Measurements from ENCODE around the gene LRRN2.
"Not testable (repeated sequence)": the region's sequence is repeated elsewhere in the genome, so short reads cannot be mapped to it uniquely, and the experiment has no call there.

LRRN2 gene

DNA sequence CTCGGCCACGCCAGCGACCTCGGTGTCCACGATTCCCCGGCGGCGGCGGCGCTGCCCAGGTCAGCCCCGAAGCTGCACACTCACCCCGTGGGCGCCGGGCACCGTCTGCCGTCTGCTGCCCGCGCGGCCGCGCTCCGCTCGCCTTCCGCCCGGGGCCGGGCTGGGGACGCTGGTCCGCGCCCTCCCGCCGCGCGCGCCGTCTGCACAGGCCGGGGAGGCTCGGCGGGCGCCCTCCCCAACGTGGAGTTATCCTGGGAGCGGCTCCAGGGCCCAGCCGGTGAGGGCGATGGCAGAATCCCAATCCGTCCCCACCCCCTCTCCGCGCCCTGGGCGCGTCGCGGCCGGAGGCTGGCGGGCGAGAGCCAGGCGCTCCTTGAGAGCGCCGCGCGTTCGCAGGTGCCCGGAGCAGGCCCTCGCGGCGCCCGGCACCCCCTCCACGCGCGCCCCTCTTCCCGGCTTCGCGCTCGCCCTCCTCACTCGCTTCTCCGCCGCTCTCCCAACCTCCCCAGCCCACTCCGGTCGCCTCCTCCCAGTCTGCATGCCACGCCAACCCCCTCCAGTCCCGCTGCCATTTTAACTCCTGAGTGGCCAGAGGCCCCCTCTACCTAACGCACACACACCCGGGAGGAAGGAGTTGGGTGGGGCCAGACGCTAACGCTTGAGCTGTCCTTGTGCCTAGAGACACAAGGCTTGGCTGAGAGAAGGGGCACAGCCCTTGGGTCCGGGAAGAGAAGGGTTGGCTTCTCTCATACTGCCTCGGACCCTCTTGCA, at the start of gene LRRN2:
LRRN2 (minus strand) TSS at position 503 of the 771 bp plus-strand sequence. CDS start 65,746 bp downstream, outside the sequence.
- peak in 7 of 14 donors; percentile 17 to 70 (median 30) for DNase-seq

DNA sequence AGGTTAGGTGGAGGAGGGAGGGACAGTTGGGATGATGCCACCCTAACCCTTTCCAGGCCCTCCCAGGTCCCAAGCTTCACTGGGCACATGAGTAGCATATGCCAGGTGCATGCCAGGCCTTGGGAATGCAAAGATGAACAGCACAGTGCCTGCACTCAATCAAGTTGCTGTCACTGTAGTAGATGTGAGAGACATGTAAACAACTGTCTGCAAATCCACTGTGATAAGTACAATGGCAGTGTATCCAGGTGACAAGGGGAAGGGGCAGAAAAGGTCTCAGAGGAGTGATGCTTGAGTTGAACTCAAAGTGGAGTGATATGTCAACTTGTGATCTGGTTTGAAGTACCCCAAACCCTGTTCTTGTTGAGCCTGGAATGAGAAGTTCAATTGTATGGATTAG, 49.5 kb upstream of the LRRN2 start:
- no peak for DNase-seq

DNA sequence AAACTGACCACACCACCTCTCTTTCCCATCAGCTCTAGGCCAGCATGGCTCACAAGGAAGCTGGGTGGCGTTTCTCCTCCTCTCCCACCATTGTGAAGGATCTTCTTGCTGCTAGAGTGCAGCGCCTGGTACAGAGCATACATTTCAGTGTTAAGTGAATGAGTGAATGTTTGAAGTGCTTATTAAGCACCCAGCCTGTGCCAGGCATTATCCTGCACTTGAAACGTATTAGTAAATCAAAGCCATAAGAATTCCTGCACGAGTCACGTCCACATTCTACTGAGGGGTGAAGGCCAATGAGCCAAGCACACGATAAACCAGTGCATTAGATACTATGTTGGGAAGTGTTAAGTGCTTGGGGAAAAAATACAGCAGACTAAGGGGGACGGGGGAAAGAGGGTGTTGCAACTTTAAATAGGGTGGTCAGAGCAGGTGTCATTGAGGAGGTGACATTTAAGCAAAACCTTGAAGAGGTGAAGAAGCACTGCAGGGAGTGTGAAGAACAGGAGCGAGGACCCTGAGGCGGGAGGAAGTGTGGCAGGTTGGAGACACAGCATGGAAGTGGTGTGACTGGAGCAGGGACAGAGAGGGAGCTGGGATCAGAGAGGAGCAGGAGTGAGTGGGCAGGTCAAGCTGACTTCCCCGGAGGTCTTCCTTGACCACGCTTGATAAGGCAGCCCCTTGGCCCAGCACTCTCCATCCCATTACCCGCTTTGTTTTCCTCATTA, 48.5 kb upstream of the LRRN2 start:
- no peak for DNase-seq

DNA sequence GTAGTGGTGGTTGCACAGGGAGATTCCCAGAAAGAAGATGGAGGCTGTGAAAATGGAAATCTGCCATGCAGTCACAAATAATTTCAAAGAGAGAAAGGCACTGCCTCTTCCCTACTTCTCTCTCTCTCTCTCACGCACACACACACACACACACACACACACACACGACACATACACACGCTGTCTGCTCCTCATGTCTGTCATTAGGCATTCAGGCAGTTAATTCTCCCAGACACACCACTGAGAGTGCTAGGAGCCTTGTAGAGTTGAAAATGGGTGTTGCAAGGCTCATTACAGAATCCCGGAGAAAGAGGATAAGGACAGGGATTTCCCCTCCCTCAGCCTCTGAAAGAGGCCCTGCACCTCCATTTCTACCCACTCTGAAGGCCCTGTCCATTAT, 47.8 kb upstream of the LRRN2 start:
- no peak for DNase-seq

DNA sequence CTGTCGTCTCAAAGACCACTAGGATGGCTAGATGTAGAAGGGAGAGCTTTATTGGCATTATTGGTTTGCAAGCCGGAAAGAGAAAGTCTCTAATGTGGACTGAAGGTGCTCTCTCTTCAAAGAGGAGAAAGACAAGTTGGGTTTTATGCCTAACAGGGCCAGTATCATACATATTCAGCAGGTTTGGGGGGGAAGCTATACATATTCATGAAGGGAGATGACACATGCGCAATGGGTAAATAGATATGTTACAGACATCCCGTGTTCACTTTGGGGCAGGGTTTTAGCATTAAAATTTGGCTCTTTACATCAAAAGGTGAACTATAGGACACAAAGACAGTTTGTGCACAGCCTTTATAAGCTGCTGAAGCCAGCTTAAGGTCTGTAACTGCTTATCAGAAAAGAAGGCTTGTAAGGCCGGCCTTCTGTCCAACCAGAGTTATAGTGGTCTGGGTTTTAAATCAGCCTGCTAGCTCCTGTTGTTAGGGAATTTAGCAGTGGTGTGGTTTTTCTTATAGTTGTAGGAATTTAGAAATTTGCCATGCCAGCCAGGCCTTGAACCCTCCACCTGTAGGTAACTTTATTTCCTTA, 46.5 kb upstream of the LRRN2 start:
- no peak for DNase-seq

DNA sequence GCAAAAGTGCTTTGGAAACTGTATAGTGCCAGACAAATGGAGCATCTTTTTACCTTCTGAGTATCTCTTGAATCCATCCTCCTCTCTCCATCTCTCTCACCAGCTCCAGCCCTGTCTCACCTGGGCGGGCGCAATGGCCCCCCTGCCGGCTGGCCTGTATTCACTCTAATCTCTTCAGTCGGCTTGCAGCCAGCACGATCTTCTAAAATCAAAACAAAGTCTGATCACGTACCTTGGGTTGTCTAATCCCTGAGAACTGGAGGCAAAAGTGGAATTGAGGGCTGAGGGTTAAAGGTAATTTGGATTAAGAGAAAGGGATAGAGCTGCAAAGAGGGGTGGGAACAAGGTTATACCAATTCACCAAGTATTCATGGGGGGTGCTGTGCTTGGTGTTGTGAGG, 46.0 kb upstream of the LRRN2 start:
- no peak for DNase-seq

DNA sequence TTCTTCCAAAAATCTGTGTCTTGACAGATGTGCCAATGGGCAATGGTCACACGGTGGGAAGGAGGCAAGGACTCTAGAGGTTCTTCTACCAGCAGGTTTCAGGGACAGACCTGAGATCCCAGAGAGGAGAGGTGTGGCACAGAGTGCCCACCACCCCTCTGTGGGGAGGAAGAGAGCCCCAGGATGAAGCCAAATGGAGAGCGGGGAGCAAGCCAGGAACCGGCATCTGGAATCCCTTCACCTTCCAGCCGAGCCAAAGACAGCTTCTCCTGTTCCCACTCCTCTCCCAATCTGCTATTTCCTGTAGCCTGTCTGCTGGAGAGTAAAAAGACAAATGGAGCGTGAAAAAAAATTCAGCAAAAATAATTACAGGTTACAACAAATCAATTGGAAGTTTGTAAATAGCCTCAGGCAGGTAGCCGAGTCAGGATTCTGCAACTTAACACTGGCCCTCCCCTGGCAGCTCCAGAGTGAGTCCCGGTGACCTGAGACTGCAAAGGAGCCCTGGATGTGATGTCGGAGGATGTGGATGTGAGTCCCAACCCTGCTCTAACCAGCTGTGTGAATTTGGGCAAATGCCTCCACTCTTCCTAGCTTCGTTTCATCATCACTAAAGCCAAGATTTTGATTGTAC, 45.4 kb upstream of the LRRN2 start:
- no peak for DNase-seq

DNA sequence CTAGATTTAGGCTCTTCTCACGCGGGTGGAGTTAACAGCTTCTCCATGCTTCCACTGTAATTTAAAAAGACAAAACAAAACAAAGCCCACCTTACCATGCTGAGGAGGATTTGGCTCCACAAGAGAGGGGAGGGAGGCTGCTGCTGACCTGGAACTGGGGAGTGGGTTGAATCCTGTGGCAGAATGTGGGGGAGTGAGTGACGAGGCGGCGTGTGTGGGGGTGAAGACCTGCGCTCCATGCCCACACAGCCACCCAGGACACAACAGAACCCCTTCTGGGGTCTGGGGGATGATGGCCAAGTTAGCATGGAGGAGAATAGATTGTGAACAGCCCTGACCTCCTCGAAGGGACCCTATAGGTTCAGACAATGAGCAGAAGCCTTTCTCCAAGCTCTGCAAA, 44.0 kb upstream of the LRRN2 start:
- no peak for DNase-seq

DNA sequence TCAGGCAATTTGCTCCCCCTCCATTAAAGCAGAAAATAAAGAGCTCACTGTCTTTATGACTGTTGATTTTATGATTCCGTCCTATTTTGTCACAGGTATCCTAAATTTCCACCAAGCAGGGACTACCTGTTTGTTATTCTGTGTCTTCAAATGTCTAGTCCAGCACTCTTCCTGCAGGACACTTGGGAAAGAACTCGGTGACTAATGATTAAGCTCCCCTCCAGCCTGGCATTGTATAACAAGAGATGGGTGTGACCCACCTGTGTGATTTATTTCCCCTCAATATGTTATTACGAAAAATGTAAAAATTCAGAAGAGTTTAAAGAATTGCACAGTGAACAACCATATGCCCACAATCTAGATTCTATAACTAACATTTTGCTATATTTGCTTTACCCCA, 42.9 kb upstream of the LRRN2 start:
- no peak for DNase-seq

DNA sequence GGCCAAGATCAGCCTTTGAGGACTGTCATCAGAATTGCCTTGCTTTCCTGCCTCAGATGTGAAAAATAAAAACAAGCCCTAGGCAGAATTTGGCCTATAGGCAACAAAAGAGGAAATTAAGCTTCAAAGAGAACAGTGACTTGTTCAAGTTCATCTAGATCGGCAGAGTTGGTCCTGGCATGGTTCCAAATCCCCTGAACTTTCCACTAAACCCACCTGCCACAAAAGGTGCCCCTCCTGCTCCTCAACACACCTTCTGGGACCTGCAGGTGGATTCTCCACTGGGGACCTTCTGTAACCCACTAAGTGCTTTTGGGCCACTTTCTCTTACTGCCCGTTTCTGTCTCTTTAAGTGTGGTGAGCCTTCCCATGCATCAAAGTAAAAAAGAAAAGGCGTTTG, 42.5 kb upstream of the LRRN2 start:
- no peak for DNase-seq

DNA sequence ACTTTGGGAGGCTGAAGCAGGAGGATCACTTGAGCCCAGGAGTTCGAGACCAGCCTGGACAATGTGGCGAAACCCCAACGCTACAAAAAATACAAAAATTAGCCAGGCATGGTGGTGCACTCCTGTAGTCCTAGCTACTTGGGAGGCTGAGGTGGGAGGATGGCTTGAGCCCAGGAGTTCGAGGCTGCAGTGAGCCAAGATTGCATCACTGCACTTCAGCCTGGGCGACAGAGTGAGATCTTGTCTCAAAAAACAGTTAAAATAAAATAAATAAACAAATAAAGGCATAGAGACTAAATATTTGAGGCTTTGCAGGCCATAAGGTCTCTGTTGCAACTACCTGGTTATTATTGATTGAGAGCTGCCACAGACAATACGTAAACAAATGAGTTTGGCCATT, 41.9 kb upstream of the LRRN2 start:
- DNase-seq, result not testable (repeated sequence)

DNA sequence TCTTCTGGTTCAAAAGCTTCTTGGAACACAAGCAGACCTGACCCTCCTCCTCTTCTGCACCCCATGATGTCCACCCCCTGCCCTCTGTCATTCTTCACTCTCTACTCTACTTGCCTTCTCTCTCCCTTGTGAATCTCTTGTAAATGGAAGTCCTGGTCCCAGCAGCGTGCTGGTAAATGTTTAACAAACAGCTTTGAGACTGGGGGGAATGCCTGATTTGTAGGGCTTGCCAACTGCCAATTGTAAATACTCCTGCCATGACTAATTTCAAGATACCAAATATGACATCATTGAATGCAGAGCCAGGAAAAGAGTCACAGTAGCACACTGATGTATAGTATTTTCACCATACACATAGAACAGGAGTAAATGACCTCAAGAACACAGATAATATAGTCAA, 40.9 kb upstream of the LRRN2 start:
- no peak for DNase-seq

DNA sequence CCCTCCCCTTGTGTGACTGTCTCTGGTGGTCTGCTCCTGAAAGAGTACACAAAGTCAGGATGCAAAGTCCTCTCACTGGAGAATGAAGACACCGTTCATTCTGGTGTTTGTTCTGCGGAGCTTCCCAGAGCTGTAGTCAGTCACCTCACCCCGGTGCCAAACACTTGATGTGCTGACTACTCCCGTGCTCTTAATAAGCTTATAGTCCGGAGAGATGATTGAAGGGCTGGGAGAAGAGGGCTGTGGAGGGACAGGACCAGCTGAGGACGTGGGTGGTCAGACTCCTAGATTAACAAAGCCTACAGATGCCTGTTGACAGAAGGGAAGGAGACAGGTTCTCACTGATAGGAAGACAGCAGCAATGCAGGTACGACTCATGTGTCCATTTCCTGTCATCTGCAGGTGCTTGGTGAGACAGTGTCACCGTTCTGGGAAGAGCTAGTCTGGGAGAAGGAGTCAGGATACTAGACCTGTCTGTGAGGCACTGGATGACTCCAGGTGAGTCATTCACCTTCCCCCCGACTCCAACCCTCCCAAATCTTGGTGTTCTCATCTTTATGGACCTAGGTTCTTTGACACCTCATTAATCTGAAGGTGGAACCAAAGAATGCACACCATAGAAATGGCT, 40.4 kb upstream of the LRRN2 start:
- DNase-seq, result no peak

DNA sequence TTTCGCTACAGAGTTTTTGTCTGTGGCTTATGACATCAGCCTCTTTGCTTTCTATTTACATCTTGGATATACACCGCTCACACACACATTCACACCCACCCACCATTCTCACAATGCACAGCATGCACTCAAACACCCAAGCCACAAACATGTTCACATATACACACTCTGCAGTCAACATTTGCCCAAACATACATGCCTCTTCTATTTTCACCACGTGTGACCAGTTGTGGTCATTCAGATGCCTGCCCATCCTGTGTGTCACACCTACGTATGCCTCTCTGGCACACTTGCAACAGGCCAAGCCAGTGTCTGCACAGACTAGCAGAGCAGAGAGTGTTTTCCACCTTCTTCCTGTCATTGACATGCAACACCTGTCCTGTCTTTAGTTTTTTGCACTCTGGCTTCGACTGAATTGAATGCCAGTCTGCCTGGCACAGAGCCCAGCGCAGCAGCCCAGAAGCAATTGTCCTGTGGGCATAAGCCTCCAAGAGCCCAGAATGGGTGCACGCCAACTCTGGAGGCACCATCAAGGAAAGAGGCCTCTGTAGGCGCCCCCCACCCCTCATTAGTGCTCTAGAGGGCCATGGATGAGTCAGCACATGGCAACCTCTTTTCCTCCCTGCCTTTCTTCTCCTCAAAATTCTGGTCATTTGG, 37.7 kb upstream of the LRRN2 start:
- peak in 12 of 14 donors; percentile 9 to 81 (median 42) for DNase-seq

DNA sequence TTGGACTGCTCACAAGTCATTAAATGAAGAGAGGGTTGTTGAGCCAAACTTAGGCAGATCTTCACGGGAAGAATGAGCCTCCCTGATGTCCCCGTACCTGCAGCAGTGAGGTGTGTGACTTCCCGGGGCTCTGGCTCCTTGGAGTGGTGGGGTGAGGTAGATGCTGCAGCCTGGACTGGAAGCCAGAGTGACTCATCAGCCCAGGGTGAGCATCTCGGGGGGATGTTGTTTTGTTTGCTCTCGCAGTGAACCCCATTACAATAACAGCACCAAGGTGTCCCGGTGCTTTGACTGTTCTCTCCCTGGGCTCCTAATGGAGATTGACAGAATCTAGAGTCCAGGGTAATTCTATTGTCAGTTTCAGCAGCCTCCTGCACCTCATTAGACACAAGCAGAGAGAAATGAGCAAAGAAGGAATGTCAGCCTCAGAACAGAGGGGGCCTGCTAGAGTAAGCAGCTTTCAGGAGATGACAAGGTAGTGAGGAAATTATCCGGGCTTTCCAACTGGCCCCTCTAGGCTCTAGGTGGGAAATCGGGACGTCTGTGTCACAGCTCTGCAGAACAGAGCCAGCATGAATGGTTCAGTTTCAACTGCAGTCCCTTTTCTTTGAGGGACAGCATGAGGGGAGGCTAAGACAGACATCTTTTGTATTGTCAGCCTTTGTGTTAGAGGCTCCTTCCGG, 36.0 kb upstream of the LRRN2 start:
- DNase-seq, result no peak

DNA sequence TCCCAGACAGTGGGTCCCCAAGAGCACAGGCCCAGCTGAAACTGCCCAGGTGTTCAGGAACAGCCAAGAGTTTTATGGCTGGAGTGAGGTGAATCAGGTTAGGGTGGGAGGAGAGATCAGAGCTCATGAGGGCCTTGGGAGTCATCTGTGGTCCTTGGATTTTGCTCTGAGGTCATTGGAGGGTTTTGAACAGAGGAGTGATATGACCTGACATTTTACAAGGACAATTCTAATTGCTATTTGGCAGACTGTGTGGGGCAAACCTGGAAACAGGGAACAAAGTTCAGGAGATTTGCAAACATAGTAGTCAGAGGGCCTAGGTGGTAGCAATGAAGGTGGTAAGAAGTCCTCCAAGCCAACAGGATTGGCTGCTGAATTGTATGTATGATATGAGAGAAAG, 31.1 kb upstream of the LRRN2 start:
- DNase-seq, result no peak

DNA sequence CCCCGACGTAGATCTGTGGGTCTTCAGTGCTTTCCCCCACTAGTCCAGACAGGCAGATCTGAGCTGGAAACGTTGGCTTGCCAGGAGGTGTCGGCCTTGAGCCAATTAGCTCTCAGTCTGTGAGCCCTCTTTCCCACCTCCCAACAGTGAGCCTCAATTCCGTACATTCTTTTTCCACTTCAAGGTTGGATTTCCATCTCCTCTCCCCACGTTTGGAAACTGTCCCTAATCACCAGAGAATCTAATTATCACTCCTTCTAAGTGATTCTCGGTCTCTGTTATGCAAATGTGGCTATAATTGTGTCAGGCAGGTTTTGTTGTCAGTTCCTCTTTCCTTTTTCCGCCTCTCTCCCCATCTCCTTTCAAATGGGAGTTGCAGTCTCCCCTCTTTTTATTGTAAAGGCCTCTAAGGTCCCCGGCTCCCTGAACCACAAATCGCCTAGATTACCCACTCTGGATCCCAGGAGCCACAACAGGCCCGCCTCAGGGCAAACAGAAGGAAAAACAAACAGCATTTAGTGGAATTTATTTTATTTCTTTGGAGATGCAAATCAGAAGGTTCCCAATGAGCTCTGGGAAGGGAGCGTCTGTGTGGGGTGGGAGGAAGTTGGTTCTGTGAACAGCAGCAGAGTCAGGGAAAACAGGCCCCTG, 29.4 kb upstream of the LRRN2 start:
- no peak for DNase-seq

DNA sequence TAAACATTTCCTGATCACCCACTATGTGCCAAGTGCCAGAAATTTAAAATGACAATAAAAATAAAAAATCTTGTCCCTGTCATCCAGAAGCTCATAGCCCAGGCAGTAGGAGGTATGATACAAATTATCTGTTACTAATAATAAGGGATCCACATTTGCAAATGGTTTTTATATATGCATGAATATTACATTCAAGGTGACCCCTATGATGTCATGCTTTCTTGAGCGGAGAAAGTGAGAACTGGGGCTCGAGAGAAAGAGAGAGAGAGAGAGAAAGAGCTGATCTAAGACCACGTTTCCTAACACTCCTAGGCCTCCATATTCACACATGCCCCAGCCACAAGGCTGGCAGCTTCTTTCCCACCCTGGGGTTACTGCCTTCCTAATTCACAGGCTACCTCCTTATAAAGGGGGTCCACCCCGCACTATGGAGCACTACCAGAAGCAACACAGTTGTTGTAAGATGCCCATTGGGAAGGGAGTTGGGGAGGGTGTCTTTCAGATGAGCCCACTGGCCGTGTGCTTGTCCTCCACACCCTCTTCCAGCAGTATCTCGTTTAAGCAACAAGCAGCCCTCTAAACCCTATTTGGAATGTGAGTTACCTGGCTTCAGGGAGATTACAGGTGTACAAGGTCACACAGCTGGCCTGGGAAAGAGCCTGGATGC, 28.8 kb upstream of the LRRN2 start:
- no peak for DNase-seq

DNA sequence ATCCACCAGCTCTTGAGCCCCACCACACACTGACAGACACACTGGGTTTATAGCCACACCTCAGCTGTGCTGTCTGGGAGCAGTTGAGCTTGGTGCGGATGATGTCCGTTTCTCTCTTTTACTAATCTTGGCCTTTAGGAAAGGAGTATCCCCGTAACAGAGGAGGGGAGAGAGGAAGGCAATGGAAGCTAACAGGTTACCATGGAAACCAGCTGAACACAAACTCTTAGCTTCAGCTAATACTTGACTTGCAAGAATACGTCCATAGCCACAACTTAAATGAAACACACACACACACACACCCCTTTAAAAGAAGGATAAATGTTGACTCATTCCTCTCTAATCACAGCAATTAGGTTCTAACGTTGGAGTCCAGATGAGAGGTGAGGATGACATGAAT, 28.0 kb upstream of the LRRN2 start:
- DNase-seq, result no peak

DNA sequence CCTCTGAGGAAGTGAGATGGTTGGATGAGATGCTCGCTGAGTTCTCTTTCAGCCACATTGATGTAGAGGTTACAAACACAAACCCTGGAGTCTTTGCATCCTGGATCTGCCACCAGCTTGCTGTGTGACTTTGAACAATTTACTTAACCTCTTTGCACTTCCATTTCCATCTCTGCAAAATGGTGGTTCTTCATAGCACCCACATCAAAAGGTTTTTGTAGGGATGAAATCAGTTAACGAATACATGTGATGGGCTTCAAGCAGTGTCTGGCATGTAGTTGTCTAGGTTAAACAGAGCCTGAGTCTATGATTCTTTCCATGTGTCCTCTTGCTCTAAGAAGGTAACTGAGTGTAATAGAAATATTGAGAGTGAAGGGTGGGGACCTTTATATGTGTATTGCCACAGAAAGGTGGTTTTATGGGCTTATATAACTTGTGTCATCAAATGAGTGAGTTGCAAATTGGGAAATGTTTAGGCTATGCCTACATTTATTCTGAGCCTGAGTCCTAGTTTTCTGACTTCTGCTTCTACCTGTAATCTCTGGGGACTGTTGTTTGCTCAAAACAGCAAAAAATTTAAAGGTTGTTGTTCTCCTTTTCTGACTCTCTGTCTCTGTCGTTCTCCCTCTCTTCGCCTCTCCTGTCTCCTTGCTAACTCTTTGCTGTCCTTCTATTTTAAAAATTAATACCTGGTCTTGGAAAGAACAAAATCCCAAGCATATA, 27.3 kb upstream of the LRRN2 start:
- DNase-seq, result no peak
